ENCODE data around the gene ZBTB6. TPM values are rescaled to one million over a fixed set of nuclear protein-coding genes. Genes with fewer than 3 reads are reported as not detected.
A peak's percentile ranks its signal among the peaks of the same experiment; 100 is the strongest.

The ZBTB6 gene
- total and polyA plus RNA-seq, 2 of the 13 experiments (the other 11 are each of a cell fraction or from before 2014, with no cell fraction given), result 3.7 to 7.1 TPM

- TF ChIP-seq KLF16 (CRISPR knock-in tag; IDR thresholded peaks at IDR 0.05), result peak in 1 of 2 experiments; percentile 58; a peak in 1 of 4 replicates
- TF ChIP-seq ATM (IDR thresholded peaks at IDR 0.05; ENCODE audit: borderline replicate concordance), result no peak
- TF ChIP-seq DNMT3B (CRISPR knock-in tag; conservative IDR thresholded peaks at IDR 0.05), result no peak
- no peak for TF ChIP-seq ZNF781 (CRISPR knock-in tag; IDR thresholded peaks at IDR 0.05; ENCODE audit: borderline replicate concordance, not compliant biosample characterization)
- TF ChIP-seq RFX5 (IDR thresholded peaks at IDR 0.05; ENCODE audit: low read depth, low read length), result no peak
- TF ChIP-seq ZNF816 (CRISPR knock-in tag; IDR thresholded peaks at IDR 0.05; ENCODE audit: borderline replicate concordance), result peak; percentile 77
- no peak for TF ChIP-seq ZIK1 (CRISPR knock-in tag; IDR thresholded peaks at IDR 0.05; ENCODE audit: borderline replicate concordance, low read depth)
- peak; percentile 91 for TF ChIP-seq ASH2L (IDR thresholded peaks at IDR 0.05; ENCODE audit: insufficient read length, low read depth, low read length)
- no peak for TF ChIP-seq SNAI1 (CRISPR knock-in tag; IDR thresholded peaks at IDR 0.05; ENCODE audit: borderline replicate concordance)
- no peak for TF ChIP-seq ZNF343 (CRISPR knock-in tag; IDR thresholded peaks at IDR 0.05)
- TF ChIP-seq KDM5A (IDR thresholded peaks at IDR 0.05; ENCODE audit: borderline replicate concordance, low read length), result peak; percentile 82
- no peak for TF ChIP-seq ZFP62 (CRISPR knock-in tag; IDR thresholded peaks at IDR 0.05)
- TF ChIP-seq MBNL3 (CRISPR knock-in tag; conservative IDR thresholded peaks at IDR 0.05), result no peak
- no peak for TF ChIP-seq AHDC1 (CRISPR knock-in tag; IDR thresholded peaks at IDR 0.05; ENCODE audit: borderline replicate concordance)
- TF ChIP-seq ZNF337 (CRISPR knock-in tag; IDR thresholded peaks at IDR 0.05; ENCODE audit: borderline replicate concordance, low read depth), result no peak
- TF ChIP-seq MAFG (CRISPR knock-in tag; IDR thresholded peaks at IDR 0.05), result no peak
- TF ChIP-seq PRDM15 (CRISPR knock-in tag; IDR thresholded peaks at IDR 0.05), result peak; percentile 54; the same call in 1 of the 2 replicates
- TF ChIP-seq ZNF703 (CRISPR knock-in tag; IDR thresholded peaks at IDR 0.05; ENCODE audit: borderline replicate concordance), result 0 out of 2 replicates have a peak, but pooled peaks have one; percentile 77
- TF ChIP-seq ZNF589 (CRISPR knock-in tag; conservative IDR thresholded peaks at IDR 0.05), result no peak
- TF ChIP-seq ZNF713 (CRISPR knock-in tag; IDR thresholded peaks at IDR 0.05), result no peak; the same call in 1 of the 2 replicates
- peak; percentile 93 for TF ChIP-seq POLR2G (IDR thresholded peaks at IDR 0.05; ENCODE audit: low read depth, low read length)
Observed at GRCh38 chr9:122912964-122913673, at the start of gene ZBTB6 (continued).

All from HepG2 (cell line).